T follicular helper cell (primary cell): Measurements from ENCODE around the gene PPP2R5E.
"Not testable (repeated sequence)": the region's sequence is repeated elsewhere in the genome, so short reads cannot be mapped to it uniquely, and the experiment has no call there.

Source experiments
- DNase-seq: peaks from one replicate; pipeline ENCODE4 v3.0.0-alpha.2; 2020; ENCODE audit warnings: low read depth

The PPP2R5E gene

GRCh38 chr14:63522511-63522910, 20.7 kb downstream of the PPP2R5E start:
- DNase-seq: not testable (repeated sequence)

- DNase-seq: no peak
Observed at GRCh38 chr14:63517354-63517753, 25.8 kb downstream of the PPP2R5E start.

- no peak for DNase-seq
Observed at GRCh38 chr14:63515240-63515639, 27.9 kb downstream of the PPP2R5E start.

DNA sequence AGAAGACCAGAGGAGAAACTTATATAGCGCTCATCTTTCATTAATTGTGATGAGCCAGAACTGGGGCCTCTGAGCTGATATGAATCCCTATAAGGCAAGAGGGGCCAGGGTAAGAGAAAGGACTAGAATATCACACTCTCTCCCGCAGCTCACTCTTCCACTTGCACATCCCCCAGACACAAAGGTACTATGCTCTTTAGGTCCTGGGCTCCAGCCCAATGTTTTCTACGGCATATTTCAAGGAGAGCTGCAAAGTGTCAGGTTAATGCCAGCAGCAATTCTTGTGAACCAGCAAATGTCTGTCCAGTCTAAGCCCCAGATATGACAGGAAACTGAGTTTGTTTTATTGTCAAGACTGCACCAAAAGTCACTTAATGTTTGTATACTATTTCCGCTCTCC, 29.4 kb downstream of the PPP2R5E start:
- no peak for DNase-seq

DNA sequence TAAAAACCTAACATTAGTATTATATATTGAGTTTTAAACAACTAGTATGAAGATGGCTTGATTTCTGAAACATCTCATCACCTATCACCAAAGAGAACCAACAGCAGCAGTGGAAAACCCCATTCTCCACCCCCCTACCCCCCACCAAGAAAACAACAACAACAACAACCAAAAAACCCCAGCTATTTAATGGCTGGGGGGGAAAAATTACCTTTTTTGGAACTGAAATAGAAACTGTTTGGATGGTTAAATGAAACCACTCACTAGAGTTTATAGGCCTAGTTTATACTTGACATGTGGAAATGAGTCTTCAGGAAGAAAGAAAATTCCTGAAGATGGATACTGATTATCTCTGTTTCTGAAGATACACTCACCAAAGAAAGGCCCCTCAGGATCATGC, 30.3 kb downstream of the PPP2R5E start:
- DNase-seq: no peak

- no peak for DNase-seq
Observed at GRCh38 chr14:63510538-63510937, 32.6 kb downstream of the PPP2R5E start.

DNA sequence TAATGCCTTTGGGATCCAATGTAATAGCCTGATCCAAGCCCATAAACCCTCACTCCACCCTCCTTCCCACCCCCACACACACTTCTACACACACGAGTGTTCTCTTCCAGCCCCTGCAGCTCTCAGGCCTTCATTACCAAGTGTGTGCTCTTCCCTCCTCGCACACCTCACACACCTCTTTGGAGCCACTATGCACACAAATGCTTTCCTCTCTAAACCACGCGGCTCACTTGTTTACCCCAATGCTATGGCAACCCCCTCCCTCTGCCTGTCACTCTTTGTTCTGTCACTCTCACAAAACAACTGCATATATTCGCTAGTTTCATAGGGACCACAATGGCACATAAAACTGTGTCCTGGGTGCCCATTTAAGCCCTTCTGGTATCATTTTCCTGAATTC, 35.1 kb downstream of the PPP2R5E start:
- no peak for DNase-seq

DNA sequence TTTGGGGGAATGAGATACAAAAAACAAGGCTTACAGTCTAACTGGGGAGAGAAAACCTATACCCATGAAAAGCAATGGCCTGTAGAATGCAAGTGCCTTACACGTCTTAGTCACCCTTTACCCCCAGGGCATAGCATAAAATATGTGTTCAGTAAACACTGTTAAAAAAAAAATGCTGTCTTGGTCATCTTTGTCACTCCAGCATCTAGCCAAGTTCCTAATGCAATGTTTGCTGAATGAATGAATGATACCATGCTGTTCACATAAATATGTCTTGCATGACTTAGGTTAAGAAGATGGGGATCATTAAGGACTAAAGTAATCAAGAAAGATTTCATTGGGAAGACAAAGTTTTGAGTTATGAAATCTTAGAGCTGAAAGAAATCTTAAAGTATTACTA, 38.5 kb downstream of the PPP2R5E start:
- DNase-seq: no peak

- DNase-seq: no peak
Observed at GRCh38 chr14:63501429-63501828, 41.7 kb downstream of the PPP2R5E start.

- no peak for DNase-seq
Observed at GRCh38 chr14:63499701-63500250, 43.4 kb downstream of the PPP2R5E start.

- no peak for DNase-seq
Observed at GRCh38 chr14:63496837-63497400, 46.3 kb downstream of the PPP2R5E start.

DNA sequence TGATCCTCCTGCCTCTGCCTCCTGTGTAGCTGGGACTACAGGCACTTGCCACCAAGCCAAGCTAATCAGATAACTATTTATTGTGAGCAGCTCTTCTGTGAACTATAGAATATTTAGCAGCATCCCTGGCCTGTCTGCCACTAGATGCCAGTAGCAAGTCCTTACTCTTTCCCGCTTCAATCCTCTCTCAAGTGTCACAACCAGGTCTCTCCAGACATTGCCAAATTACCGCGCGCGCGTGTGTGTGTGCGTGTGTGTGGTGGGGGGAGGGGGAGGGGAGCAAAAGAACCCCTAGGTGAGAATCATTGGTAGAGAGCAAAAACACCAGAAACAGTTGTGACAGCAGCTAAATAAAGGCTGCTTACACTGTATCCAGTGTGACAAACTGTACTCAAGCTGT, 49.9 kb downstream of the PPP2R5E start:
- no peak for DNase-seq

DNA sequence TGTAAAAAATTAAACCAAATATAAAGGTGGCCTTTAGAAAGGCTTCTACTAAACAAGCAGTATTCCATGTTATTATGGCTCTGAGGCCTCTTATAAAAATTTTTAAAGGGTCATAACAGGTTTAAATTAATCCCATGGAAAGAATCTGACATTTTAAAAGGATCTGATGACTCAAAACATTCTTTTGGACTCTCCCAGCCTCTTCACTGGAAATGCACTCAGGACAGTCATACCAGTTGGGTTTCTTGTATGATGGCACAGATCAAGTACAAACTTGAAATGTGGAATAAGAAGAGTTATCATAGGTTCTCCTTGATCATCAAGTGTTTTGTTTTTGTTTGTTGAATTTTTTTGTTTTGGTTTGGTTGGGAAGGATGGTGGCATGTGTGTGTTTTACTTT, 50.8 kb downstream of the PPP2R5E start:
- no peak for DNase-seq

DNA sequence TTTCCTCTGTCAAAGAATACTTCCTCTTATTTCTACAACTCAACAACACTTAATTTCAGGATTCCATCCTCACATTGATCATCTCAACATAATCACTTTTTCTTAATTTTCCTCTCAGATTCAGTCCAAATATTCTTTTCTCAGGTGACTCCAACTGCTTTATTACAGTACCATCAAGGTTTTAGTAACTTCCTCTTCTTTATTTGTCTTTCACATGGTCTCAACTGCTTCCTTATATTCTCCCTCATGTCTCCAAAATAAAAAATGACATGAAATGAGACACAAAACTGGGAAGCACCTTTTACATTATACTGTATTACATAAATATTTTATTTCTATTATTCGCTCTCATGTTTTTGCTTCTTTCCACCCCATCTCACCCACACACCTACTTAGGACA, 55.5 kb downstream of the PPP2R5E start:
- no peak for DNase-seq

GRCh38 chr14:63486738-63487137, 56.4 kb downstream of the PPP2R5E start:
- DNase-seq: no peak

- no peak for DNase-seq
Observed at GRCh38 chr14:63483315-63483714, 59.9 kb downstream of the PPP2R5E start.

DNA sequence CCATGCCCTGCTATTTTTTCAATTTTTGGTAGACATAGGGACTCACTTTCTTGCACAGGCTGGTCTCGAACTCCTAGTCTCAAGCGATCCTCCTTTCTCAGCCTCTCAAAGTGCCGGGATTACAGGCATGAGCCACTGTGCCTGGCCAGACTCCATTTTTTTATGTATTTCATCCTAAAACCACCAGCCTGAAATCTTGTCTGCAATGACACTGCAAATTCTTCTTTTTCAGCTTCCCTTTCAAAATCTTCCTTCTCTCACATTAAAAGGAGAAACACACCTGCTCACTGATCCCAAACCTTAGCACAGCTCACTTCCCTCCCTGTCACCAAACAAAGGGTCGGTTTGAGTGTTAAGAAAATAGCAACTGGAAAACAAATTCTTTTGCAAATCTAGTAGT, 62.6 kb downstream of the PPP2R5E start:
- DNase-seq: no peak

- no peak for DNase-seq
Observed at GRCh38 chr14:63478437-63478852, 64.7 kb downstream of the PPP2R5E start.

- no peak for DNase-seq
Observed at GRCh38 chr14:63478010-63478409, 65.2 kb downstream of the PPP2R5E start.

GRCh38 chr14:63477556-63477955, 65.6 kb downstream of the PPP2R5E start:
- no peak for DNase-seq

GRCh38 chr14:63475761-63476160, 67.4 kb downstream of the PPP2R5E start:
- no peak for DNase-seq

GRCh38 chr14:63474844-63475243, 68.3 kb downstream of the PPP2R5E start:
- no peak for DNase-seq

GRCh38 chr14:63474111-63474510, 69.1 kb downstream of the PPP2R5E start:
- DNase-seq: no peak
